AG09309 (cell line): ENCODE data around the gene TTLL11.

Experiments
- DNase-seq: peaks from one replicate; pipeline ENCODE4 v3.0.0-alpha.2; 2010; ENCODE audit warnings: low read depth
- H3K4me3 ChIP-seq: 2 replicates; pipeline ENCODE4 v1.5.1; 2011; ENCODE audit warnings: mild to moderate bottlenecking, low read depth, low read length, moderate library complexity; ENCODE audit not compliant: control insufficient read depth
- CTCF ChIP-seq: IDR thresholded peaks from 2 replicates; pipeline ENCODE4 v1.5.1; 2011; ENCODE audit warnings: mild to moderate bottlenecking, low read depth, low read length, inconsistent platforms; ENCODE audit not compliant: insufficient read depth, control insufficient read depth; ENCODE audit errors: missing control alignments

TTLL11 gene

GRCh38 chr9:122092611-122093506 lies at the start of gene TTLL11:
Gene TTLL11 (minus strand): TSS chr9:122093308. CDS start chr9:122093148, 160 bp downstream.
- DNase-seq: peak; percentile 63
- H3K4me3 ChIP-seq: peak within 1 kb of the TSS; percentile 56
- no peak for TF ChIP-seq CTCF

GRCh38 chr9:122141671-122142070 lies 48.6 kb upstream of the TTLL11 start:
- no peak for TF ChIP-seq CTCF
- no peak overlapping the region for H3K4me3 ChIP-seq
- no peak for DNase-seq

GRCh38 chr9:122140368-122141193 lies 47.5 kb upstream of the TTLL11 start:
- no peak for DNase-seq
- no peak overlapping the region for H3K4me3 ChIP-seq
- TF ChIP-seq CTCF: no peak

GRCh38 chr9:122138560-122139268 lies 45.6 kb upstream of the TTLL11 start:
- no peak for DNase-seq
- TF ChIP-seq CTCF: no peak
- no peak overlapping the region for H3K4me3 ChIP-seq

GRCh38 chr9:122135529-122135859 lies 42.4 kb upstream of the TTLL11 start:
- no peak for DNase-seq
- no peak overlapping the region for H3K4me3 ChIP-seq
- TF ChIP-seq CTCF: no peak

- no peak for DNase-seq
- TF ChIP-seq CTCF: no peak
- no peak overlapping the region for H3K4me3 ChIP-seq
These were observed 41.9 kb upstream of the TTLL11 start for GRCh38 chr9:122134822-122135528.
